NCI-H187 treated with DMSO at 0.1 percent for 48 hours (cell line): ENCODE data around the gene C6orf132.

Experiments used
- DNase-seq: peaks from one replicate; lab custom pipeline; 2025; lab: John Stamatoyannopoulos, UW

The C6orf132 gene

GRCh38 chr6:42135161-42135560 lies 7.3 kb downstream of the C6orf132 start:
- DNase-seq: no peak

GRCh38 chr6:42133926-42134325 lies 8.5 kb downstream of the C6orf132 start:
- DNase-seq: no peak

- no peak for DNase-seq
Measured at GRCh38 chr6:42131531-42131930, 10.9 kb downstream of the C6orf132 start.

GRCh38 chr6:42129360-42129676 lies 13.1 kb downstream of the C6orf132 start:
- DNase-seq: no peak

GRCh38 chr6:42128460-42129359 lies 13.7 kb downstream of the C6orf132 start:
- no peak for DNase-seq

GRCh38 chr6:42125663-42126062 lies 16.8 kb downstream of the C6orf132 start:
- DNase-seq: no peak

- no peak for DNase-seq
Measured at GRCh38 chr6:42125231-42125630, 17.2 kb downstream of the C6orf132 start.

GRCh38 chr6:42124223-42124836 lies 18.1 kb downstream of the C6orf132 start:
- DNase-seq: no peak

GRCh38 chr6:42123379-42124103 lies 18.9 kb downstream of the C6orf132 start:
- no peak for DNase-seq

- DNase-seq: no peak
Measured at GRCh38 chr6:42120895-42121865, 21.2 kb downstream of the C6orf132 start.

- no peak for DNase-seq
Measured at GRCh38 chr6:42118162-42119001, 24.0 kb downstream of the C6orf132 start.

- DNase-seq: no peak
Measured at GRCh38 chr6:42117843-42118161, 24.6 kb downstream of the C6orf132 start.

- no peak for DNase-seq
Measured at GRCh38 chr6:42113936-42114636, 28.3 kb downstream of the C6orf132 start.

- no peak for DNase-seq
Measured at GRCh38 chr6:42112351-42112750, 30.1 kb downstream of the C6orf132 start.

- no peak for DNase-seq
Measured at GRCh38 chr6:42110683-42111082, 31.7 kb downstream of the C6orf132 start.

GRCh38 chr6:42108071-42108470 lies 34.3 kb downstream of the C6orf132 start:
- no peak for DNase-seq

- no peak for DNase-seq
Measured at GRCh38 chr6:42106112-42107023, 36.1 kb downstream of the C6orf132 start.

- DNase-seq: no peak
Measured at GRCh38 chr6:42105709-42106108, 36.7 kb downstream of the C6orf132 start.

GRCh38 chr6:42105156-42105648 lies 37.2 kb downstream of the C6orf132 start:
- DNase-seq: no peak
